ENCODE measurements around the gene C15orf61.

DNA sequence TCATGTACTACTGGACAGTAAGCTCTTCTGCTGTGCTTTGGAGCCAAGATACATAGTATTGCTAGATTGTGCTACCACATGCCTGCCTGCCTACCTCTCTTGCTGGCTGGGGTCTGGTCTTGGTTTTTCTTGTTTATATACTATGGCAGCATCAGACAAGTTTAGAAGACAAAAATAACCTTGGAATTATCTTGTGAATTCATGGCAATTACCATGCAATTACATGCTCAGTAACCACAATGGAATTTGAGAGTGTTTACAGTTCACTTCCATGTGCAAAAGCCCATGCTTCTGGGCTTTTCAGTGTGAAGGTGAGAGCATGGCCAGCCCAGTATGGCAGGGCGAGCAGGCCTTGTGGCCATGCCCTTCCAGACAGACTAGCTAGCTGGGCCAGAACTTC is 48.0 kb upstream of the C15orf61 start:
- TF ChIP-seq, protein P1, sequence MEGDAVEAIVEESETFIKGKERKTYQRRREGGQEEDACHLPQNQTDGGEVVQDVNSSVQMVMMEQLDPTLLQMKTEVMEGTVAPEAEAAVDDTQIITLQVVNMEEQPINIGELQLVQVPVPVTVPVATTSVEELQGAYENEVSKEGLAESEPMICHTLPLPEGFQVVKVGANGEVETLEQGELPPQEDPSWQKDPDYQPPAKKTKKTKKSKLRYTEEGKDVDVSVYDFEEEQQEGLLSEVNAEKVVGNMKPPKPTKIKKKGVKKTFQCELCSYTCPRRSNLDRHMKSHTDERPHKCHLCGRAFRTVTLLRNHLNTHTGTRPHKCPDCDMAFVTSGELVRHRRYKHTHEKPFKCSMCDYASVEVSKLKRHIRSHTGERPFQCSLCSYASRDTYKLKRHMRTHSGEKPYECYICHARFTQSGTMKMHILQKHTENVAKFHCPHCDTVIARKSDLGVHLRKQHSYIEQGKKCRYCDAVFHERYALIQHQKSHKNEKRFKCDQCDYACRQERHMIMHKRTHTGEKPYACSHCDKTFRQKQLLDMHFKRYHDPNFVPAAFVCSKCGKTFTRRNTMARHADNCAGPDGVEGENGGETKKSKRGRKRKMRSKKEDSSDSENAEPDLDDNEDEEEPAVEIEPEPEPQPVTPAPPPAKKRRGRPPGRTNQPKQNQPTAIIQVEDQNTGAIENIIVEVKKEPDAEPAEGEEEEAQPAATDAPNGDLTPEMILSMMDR (conservative IDR thresholded peaks at IDR 0.05), result no peak
- no peak for TF ChIP-seq EZH2 (IDR thresholded peaks at IDR 0.05; ENCODE audit: low read depth)
